Measurements from ENCODE around the gene ST6GALNAC3.

ST6GALNAC3 gene

GRCh38 chr1:76583235-76583868 lies 508.8 kb downstream of the ST6GALNAC3 start:
- no peak for DNase-seq (ENCODE audit: low read depth in 2 of 2)

- no peak for DNase-seq (ENCODE audit: low read depth in 2 of 2)
Observed at GRCh38 chr1:76583875-76584477, 509.4 kb downstream of the ST6GALNAC3 start.

GRCh38 chr1:76585980-76586674 lies 511.6 kb downstream of the ST6GALNAC3 start:
- no peak for DNase-seq (ENCODE audit: low read depth in 2 of 2)

GRCh38 chr1:76587212-76587611 lies 512.7 kb downstream of the ST6GALNAC3 start:
- no peak for DNase-seq (ENCODE audit: low read depth in 2 of 2)

- DNase-seq (ENCODE audit: low read depth in 2 of 2), result no peak
Observed at GRCh38 chr1:76591461-76591860, 516.9 kb downstream of the ST6GALNAC3 start.

GRCh38 chr1:76591963-76592362 lies 517.4 kb downstream of the ST6GALNAC3 start:
- no peak for DNase-seq (ENCODE audit: low read depth in 2 of 2)

GRCh38 chr1:76593141-76593540 lies 518.6 kb downstream of the ST6GALNAC3 start:
- no peak for DNase-seq (ENCODE audit: low read depth in 2 of 2)

GRCh38 chr1:76593618-76594017 lies 519.1 kb downstream of the ST6GALNAC3 start:
- no peak for DNase-seq (ENCODE audit: low read depth in 2 of 2)

- no peak for DNase-seq (ENCODE audit: low read depth in 2 of 2)
Observed at GRCh38 chr1:76595024-76595423, 520.5 kb downstream of the ST6GALNAC3 start.

GRCh38 chr1:76601465-76601864 lies 526.9 kb downstream of the ST6GALNAC3 start:
- DNase-seq (ENCODE audit: low read depth in 2 of 2), result no peak

- DNase-seq (ENCODE audit: low read depth in 2 of 2), result no peak
Observed at GRCh38 chr1:76607717-76608116, 533.2 kb downstream of the ST6GALNAC3 start.

- no peak for DNase-seq (ENCODE audit: low read depth in 2 of 2)
Observed at GRCh38 chr1:76611770-76612445, 537.4 kb downstream of the ST6GALNAC3 start.

GRCh38 chr1:76613886-76614285 lies 539.3 kb downstream of the ST6GALNAC3 start:
- DNase-seq (ENCODE audit: low read depth in 2 of 2), result no peak

GRCh38 chr1:76615253-76616035 lies 540.9 kb downstream of the ST6GALNAC3 start:
- no peak for DNase-seq (ENCODE audit: low read depth in 2 of 2)

- DNase-seq (ENCODE audit: low read depth in 2 of 2), result no peak
Observed at GRCh38 chr1:76620371-76620770, 545.8 kb downstream of the ST6GALNAC3 start.

- no peak for DNase-seq (ENCODE audit: low read depth in 2 of 2)
Observed at GRCh38 chr1:76622774-76623528, 548.4 kb downstream of the ST6GALNAC3 start.

- DNase-seq (ENCODE audit: low read depth in 2 of 2), result no peak
Observed at GRCh38 chr1:76625886-76626678, 551.5 kb downstream of the ST6GALNAC3 start.

- DNase-seq (ENCODE audit: low read depth in 2 of 2), result no peak
Observed at GRCh38 chr1:76627498-76627897, 553.0 kb downstream of the ST6GALNAC3 start.

GRCh38 chr1:76627901-76628300 lies 553.4 kb downstream of the ST6GALNAC3 start:
- no peak for DNase-seq (ENCODE audit: low read depth in 2 of 2)

- no peak for DNase-seq (ENCODE audit: low read depth in 2 of 2)
Observed at GRCh38 chr1:76632136-76632535, 557.6 kb downstream of the ST6GALNAC3 start.
